NCI-H2196 treated with DMSO at 0.1 percent for 48 hours (cell line): Measurements from ENCODE around the gene PREX1.

ENCODE experiments used
- DNase-seq: peaks from one replicate; lab custom pipeline; 2025; ENCODE audit not compliant: unreplicated experiment; lab: John Stamatoyannopoulos, UW

Gene PREX1

GRCh38 chr20:48737434-48738093 lies 90.2 kb downstream of the PREX1 start:
- DNase-seq, result no peak

DNA sequence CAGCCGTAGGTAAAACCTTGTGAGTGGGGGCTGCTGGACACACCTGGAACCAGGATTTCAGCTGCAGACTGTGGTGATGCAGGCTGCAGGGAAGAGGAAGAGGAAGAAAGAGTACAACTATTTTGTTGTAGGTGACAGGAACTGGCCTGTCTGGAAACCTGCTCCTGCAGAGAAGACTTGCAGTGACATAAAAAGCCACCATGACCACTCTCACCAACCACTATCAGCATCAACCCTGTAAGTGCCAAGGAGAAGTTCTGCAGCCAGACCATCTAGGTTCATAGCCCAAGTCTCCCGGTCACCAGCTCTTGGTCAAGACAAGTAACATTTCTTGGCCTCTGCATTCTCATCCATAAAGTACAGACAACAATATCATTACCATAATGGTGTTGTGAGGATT lies 91.2 kb downstream of the PREX1 start:
- no peak for DNase-seq

DNA sequence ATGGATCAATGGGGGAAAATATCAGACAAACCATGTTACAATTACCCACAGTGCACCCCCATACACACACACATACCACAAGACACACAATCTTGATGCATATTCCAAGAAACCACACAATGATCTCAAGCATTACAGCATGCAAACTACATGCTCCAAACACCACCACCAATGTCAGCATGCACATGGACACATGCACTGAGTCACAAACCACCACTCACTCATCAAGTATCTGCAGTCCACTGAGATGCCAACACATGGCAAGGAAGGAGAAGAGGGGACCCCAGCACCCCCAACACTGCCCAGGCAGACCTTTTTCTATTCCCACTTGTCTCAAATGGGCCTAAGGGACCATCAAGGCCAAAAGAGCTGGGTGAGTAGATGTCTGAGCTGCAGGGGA lies 91.6 kb downstream of the PREX1 start:
- no peak for DNase-seq

DNA sequence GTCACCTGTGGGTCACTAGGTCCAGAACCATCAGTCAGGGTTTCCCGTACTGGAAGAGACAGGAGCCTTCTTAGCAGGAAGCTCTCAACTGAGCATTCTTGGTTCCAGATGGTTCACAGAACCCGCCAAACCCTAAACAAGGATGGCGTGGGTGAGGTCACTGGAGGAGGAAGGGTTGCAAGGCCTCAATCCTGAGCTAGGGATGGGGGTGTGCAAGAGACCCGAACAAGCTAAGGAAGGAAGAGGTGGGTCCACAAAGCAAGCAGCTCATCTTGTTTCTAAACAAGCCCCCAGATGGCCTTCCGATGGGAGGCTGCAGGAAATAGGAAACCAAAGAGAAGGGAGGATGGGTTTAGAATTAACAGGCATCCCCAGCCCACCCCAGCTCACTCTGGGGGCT lies 92.7 kb downstream of the PREX1 start:
- DNase-seq, result no peak

- DNase-seq, result no peak
Measured at GRCh38 chr20:48734104-48734749, 93.6 kb downstream of the PREX1 start.

- peak; percentile 5 for DNase-seq
Measured at GRCh38 chr20:48733296-48733790, 94.5 kb downstream of the PREX1 start.

DNA sequence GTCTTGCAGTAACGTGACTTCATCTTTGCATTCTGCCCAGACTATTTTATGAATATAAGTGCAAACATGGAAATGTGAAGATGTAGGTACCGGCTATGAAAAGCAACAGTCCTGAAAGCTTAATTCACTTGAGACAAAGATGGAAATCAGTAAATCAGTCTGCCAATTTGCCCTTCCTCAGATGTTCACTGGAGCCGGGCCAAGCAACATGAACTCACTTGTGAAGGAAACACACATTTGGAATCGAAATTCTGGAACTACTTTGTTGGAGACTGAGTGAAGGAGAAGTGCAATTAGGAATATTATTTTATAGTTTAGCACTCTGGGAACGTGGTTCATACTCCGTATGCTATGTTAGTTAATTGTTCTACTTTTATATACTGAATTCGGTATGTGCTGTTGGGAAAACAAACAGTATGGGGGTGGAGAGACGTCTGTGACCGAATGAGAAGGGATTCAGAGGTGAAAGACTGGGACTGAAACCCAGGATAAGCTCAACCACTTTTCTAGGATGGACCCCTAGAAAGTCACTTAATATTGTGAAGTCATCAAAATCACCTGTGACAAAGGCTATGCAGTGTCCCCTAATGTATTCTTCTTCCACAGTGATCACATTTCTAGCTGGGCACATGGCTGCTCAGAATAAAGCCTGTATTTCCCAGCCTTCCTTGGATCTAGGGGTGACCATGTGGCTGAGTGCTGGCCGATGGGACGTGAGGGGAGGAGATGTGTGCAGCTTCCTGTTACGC lies 95.5 kb downstream of the PREX1 start:
- no peak for DNase-seq

DNA sequence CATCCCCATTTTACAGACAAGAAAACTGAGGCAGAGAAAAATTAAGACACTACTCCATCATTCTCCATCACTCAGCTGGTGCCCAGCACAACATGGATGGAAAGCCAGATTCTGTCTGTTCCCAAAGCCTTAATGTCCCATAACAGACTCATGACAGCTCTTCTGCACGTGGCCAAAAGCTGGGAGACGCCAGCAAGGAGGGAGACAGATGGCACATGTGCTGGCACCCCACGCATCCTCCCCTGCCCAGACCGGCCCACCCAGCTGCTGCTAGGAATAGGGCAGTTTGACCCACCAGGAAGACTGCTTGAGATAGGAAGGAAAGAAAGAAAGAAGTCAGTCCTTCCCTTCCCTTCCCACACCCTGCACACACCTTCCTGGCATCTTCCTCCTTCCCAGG lies 96.3 kb downstream of the PREX1 start:
- DNase-seq, result no peak

DNA sequence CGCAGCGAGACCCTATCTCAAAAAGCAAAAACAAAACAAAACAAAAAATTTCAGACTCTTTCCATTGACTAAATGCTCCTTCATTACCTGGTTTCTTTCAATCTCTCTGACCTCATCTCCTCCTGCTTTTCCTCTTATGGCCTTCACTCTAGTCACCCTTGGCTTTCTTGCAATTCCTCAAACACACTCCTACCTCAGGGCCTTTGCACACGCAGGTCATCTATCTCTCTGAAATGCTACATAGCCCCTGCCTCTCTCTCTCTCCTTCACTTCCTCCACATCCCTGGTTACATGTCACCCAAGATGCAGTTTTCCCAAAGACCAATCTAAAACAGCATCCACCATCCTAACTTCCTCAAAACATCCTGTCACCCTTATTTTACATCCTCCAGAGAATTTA lies 96.8 kb downstream of the PREX1 start:
- no peak for DNase-seq

GRCh38 chr20:48729538-48729937 lies 98.3 kb downstream of the PREX1 start:
- no peak for DNase-seq

DNA sequence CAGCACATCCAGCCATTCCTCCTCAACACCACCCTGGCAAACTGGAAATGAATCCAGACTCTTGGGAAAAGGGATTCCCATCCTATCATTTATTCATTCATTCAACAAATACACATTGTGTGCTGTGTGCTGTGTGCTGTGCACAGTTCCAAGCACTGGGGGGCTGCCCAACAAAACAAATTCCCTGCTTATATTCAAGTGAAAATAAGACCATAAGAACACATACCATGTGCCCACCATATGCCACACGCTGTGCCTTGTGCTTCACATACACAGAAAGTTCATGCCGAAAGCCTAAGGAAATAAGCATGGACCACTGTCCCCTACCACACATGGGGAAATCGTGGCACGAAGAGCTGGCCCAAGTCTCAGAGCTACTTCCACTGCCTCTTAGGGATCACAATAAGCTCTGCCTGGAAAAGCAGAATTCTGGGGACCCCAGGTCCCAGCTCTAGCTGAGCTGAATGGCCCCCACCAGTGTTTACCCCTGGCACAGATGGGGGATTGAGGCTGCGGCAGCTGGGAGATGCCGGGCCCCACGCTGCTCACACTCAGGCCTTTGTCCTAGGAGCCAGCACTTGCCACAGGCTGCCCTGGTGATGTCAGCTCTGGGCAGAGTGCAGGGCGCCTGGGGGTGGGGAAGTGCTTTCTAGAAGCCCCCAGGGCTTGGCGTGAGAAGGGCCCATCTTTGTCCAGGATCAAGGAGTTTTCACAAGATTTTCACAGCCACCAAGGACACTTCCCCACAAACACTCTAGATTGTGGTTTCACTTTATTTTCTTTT lies 99.6 kb downstream of the PREX1 start:
- no peak for DNase-seq

DNA sequence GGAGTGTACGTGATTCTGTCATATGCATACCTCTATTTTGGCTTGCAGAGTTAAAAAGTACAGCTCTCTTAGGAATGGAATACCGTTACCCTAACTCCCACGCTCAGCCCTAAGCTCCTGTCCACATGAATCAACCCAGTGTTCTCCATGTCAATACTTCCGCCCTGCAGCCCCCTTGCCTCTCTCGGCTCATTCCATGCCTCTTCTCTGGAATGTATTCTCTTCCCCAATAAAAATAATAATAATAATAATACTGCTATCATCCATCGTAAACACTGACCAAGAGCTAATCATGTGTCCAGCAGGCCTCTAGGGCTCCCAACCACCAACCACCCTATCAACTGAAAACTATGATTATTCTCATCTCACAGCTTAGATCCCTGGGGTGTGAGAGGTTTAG lies 100.6 kb downstream of the PREX1 start:
- DNase-seq, result no peak

GRCh38 chr20:48725555-48725991 lies 102.2 kb downstream of the PREX1 start:
- DNase-seq, result no peak

- no peak for DNase-seq
Measured at GRCh38 chr20:48724891-48725554, 102.8 kb downstream of the PREX1 start.

GRCh38 chr20:48724382-48724781 lies 103.4 kb downstream of the PREX1 start:
- no peak for DNase-seq

- DNase-seq, result no peak
Measured at GRCh38 chr20:48723308-48724264, 104.2 kb downstream of the PREX1 start.

DNA sequence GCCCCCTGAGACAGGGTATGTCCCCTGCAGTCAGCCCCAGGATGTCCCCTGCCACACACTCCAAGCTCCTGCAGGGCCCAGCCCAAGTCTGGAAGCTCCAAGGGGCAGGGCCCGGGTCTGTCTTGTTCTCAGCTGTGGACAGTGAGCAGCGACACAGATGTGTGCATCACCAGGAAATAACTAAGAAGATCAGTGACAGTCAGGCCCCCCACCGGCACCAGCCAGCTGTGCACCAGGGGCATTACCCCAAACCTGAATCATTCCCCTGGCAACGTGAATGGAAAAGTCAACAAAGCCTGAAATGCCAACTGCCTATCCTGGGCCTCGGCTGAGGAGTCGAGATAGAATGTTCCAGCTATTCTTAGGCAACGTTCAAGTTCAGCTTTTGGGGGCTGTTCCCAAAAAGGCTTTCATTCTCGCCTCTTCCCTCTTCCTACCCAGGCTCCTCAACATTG lies 105.0 kb downstream of the PREX1 start:
- no peak for DNase-seq

DNA sequence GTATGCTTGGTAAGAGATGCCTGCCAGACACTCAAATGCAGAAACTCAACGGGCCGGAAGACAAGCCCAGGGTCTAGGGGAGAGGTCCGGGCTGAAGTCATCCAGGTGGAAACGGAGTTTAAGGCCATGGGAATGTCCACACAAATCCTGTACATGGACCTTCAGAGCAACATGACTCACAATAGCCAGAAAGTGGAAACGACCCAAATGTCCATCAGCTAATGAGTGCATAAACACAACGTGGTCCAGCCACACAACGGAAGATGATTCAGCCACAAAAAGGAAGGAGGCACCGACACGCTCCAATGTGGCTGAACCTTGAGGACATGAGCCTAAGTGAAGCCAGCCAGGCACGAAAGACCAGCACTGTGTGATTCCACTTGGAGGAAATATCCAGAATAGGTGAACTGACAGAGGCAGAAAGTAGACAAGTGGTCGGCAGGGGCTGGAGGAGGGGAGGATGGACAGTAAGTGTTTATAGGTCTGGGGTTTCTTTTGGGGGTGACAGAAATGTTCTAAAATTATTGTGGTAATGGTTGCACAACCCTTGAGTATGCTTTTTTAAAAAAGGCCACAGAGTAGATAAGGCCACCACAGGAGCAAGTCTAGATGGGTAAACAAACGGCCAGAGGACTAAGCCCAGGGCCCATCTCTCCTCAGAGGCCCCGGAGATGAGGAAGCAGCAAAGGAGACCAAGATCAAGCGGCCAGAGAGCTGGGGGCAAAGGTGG lies 105.6 kb downstream of the PREX1 start:
- DNase-seq, result no peak
